Stimulated activated CD8-positive, alpha-beta memory T cell treated with anti-CD3 and anti-CD28 coated beads, Interleukin-4, amount 100 ng/mL, for 48 hours (primary cell): ENCODE measurements around the gene PEDS1.
A peak's percentile ranks its signal among the peaks of the same experiment; 100 is the strongest.
"Not testable (repeated sequence)": the region's sequence is repeated elsewhere in the genome, so short reads cannot be mapped to it uniquely, and the experiment has no call there.

Experiments used
- DNase-seq: peaks from one replicate; pipeline ENCODE4 v3.0.0-alpha.2; 2020

Gene PEDS1

DNA sequence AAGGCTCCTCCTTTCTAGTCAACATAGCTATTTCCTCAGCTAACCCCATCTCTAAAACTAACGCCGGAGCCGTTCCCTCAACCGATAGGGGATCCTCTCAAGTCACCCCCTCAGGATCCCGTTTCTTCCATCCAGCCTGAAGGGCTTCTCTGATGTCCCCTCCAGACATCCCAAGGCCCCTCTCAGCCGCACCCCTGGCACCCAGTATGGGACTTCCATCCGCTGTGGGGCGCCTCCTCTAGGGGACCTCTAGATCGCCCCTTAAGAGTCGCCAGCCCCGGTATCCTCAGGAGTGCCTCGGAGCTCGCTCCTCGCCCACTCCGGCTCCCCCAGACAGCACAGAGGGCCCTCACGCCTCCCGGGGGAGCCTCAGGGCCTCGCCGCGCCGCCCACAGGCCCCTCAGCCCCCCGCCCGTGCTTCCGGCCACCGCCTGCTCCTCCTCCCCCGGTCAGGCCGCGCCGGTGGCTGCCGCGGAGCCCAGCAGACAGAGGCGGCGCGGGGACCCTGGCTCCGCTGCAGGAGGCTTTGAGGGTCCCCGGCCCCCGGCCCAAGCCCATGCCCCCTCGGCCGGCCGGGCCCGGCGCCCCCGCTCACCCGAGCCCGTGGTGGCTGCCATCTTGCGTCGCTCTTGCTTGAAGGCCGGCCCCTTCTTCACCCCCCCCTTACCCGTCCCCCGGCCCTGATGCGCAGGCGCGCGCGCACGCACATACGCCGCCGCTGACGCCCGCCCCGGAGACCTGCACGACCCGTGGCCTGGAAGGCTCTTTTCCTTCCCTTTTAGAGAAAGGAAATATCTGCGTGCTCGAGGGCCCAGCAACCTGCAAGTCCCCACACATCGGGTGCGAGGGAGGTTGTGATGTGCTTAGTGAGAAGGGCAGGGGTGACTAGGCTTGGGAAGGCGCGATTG is 40.8 kb downstream of the PEDS1 start, which contains the start of gene UBE2V1:
Gene UBE2V1 (minus strand): TSS at position 639 of the 908 bp plus-strand sequence. CDS start 22 bp downstream, at position 617.
- peak; percentile 91 for DNase-seq

DNA sequence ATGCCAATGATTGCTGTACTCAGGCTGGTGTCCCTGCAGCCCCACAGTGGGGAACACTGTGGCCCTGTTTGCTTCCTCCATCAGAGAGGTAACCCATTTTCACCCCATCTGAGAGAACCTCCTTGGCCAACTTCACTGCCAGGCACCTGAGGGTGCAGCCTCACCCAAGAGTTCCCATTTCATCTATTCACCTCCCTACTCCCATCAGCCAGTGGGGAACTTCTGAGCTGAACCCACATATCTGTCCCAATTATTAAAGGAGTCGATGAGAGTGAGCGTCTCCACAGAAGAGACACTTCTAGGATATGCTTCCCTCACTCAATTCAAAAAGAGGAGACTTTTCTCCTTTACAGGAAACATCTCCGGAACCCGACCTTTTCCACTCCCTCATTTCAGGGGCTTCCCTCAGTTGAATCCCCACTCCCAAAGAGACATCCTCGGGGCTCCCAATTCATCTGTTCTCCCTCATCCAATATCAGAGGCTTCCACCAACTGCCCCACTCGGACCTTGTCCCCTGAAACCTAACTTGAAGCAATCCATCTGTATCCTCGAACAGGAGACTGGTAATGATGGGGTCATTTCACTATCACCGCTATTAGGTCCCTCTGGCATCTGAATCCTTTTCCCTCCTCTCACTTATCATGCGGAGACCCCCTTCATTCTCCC is 41.6 kb downstream of the PEDS1 start:
- peak; percentile 27 for DNase-seq

DNA sequence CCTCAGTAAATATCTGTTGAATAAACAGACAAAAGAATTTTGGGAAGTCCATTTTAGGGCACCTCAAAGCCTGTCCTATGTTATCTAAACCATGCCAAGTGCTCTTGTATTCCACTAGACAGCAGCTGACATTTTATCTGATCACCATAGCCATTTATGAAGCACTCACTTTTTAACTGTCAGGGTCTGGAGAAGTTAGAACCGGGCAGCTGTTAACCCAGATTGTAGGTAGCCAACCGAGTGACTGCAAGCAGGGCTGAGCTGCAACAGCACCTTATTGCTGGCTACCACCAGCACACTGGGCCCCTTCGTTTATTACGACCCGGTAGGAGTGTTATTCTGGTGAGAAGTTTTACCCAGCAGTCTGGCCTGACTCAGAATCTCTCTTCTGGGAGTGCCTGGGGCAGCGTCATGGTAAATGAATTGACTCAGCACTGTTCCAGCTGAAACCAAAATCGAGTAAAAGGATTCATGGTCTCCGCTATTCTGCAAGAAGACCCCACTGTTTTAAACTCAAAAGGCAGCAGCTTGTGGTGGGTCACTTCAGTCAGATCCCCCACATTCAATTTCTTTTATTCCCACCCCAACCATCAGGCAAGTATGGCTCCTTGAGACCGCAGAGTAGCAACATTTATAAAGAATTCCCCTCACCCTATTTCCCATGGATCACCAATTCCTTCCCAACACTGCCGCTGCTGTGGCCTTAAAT is 42.2 kb downstream of the PEDS1 start:
- DNase-seq: peak; percentile 72

DNA sequence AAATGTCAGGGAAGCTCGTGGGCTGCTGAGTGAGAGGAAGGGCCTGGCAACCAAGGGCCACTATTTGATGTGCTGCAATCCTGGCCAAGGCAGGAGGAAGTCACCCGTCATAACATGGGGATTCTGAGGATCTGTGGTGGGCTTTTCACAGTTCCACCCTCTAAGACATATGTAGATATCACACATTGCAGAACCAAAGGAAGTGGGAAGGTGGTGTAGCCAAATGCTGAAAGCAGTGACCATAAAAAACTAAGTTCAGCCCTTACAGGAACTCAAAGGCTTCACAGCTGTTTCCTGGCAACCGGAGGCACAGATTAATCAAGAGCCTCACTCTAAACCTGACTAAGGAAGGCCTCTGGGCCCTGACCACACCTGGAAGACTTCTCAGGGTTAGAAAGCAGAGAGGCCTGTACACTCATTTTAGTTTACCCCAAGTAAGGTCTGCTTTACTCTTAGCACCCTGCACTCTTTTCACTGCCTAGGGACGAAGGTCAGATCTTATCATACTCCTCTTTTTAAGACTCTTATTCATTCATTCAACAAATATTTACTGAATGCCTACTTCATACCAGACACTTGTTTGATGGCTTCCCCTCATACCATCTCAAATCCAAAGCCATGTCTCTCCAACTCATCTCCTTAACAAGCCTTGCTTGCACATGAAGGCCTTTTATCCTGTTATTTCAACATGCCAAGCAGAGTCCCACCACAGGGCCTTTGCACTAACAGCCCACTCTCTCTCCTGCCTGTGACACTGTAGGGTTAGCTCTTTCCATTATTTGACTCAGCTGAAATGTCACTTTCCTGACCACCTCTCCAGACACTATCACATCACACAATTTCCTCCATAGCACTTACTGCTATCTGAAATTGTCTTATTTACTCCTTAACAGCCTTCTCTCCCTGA is 43.1 kb downstream of the PEDS1 start:
- DNase-seq: peak; percentile 62

DNA sequence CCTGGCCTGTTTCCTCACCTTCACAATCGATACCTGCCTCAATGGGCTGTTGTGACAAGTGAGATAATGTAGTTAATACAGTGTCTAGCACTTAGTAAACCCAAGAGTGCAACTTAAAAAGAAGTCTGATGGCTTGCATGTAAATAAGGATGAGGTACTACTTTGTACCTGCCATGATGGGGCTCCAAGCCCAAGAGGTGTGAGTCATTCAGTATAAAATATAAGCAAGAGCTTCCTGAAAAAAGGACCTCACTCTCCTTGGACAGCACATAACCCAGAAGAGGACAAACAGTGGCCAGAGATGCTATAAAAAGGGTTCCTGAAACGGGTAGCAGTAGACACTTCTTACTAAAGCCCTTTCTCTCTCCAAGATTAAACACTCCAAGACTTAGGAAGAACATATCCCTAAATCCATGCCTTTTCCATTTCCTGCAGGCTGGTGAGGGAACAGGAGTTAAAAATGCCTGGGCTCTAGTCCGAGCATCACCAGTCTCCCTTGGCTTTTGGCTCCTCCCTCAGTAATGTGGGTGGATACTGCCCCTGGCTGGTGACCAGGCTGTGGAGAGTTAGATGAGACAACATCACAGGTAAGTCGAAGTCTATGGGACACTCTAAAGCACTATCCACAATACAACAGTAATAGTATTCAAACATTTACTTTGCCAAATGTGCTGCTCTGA is 44.8 kb downstream of the PEDS1 start:
- DNase-seq: peak; percentile 14

DNA sequence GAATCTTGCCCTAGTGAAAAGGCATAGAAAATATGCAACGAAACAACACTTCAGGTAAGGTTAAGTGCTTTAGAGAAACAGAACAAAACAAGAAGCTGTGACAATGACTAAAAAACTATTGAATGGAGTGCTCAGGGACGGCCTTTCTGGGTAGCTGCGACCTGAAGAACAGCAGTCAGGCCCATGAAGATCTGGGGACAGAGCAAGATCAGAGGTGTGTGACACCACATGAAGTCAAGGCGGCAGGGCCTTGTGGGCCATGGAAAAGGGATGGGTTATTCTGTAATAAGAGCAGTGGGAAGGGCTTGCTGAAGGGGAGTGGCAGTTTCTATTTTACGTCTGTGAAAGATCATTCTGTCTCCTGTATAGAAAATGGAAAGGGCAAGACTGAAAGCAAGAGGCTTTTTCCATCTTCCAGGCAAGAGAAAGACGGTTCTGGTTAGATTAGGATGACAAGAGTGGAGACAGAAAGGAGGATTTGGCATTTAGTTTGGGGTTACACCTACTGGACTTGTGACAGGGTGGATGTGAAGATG is 45.7 kb downstream of the PEDS1 start:
- peak; percentile 26 for DNase-seq

DNA sequence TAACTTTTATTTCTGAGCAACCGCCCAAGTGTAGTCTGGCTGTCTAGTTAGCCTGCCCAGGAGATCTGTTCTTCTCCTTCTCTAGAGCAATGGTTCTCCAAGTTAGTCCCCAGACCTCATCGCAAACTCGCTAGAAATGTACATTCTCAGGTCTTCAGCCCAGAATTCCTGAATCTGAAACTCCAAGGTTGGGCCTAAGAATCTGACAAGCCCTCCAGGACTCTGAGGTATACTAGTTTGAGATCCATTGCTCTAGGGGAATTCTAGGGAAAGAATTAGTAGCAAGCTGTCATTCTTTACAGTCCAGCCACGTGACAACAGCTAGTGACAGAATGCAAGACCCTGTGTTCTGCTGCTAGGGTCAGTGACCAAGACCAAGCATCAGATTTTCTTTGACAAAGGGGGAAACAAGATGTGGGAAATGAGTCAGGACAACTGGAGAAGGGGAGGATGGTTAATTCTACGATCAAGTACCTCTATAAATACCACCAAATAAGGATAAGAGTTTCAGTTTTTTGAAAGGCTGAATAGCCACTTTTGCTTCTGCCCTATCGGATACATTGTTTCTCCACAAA is 46.4 kb downstream of the PEDS1 start:
- DNase-seq: peak; percentile 11

DNA sequence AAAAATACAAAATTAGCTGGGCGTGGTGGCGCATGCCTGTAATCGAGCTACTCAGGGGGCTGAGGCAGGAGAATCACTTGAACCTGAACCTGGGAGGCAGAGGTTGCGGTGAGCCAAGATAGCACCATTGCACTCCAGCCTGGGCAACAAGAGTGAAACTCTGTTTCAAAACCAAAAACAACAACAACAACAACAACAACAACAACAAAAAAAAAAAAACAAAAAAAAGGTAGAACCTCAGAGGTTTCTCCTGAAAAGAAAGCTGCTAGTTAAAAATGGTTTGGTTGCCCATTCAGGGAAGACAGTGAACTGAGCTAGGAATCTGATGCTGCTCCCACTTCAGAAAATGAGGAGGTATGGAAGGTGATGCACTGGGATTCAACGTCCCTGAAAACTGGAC is 46.9 kb downstream of the PEDS1 start:
- DNase-seq: not testable (repeated sequence)
